GM18526 (cell line): ENCODE measurements around the gene ODF2.

Experiments used
- POLR2A ChIP-seq: IDR thresholded peaks from 3 replicates; pipeline ENCODE4 v1.6.1; 2011; ENCODE audit not compliant: insufficient read length; ENCODE audit errors: extremely low read depth

ODF2 gene

DNA sequence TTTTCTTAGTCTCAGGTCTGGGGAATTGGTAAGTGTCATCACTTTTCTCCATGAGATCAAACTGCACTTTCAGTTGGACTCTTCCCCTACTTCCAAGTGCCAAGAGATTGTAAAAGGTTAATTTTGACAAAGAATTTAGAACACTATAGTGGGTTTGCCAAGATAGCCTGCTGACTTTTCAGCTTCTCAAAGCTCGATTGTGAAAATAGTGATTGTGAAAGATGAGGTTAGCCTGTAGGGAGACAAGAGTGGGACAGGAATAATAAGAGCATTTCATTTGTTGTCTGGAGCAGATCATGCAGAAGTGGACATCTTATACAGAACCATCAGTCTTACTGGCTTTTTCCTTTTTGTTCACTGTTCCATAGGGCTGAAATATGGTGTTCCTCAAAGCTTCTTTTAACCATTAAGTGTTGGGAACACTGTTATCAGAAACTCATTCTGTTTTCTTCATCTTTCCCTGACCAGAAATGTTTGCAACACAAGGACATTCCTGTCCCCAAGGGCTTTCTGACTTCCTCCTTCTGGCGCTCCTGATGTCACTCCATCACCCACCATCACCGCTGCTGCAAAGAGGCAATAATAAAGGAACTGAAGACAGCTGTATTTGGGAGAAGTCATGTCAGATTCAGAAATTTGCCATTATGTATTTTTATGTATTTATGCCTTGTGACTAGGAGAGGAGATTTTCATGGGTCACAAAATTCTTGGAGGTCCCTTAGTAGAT is 85.0 kb downstream of the ODF2 start:
- no peak for TF ChIP-seq POLR2A

DNA sequence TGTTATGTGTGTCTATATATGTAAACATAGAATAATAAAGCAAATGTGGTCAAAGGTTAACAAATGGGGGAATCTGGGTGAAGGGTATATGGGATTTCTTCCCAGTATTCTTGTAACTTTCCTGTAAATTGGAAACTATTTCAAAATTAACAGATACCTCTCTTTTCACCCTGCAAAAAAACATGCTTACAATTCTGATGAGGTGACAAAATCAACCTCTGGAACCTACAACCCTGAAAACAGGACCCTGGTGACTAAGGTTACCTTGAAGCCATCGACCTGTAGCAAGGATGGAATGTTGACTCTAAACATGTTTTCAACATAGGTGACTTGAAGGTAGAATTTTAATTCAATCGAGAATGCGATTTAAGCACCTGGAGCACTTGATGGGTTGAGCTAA is 90.7 kb downstream of the ODF2 start:
- no peak for TF ChIP-seq POLR2A

DNA sequence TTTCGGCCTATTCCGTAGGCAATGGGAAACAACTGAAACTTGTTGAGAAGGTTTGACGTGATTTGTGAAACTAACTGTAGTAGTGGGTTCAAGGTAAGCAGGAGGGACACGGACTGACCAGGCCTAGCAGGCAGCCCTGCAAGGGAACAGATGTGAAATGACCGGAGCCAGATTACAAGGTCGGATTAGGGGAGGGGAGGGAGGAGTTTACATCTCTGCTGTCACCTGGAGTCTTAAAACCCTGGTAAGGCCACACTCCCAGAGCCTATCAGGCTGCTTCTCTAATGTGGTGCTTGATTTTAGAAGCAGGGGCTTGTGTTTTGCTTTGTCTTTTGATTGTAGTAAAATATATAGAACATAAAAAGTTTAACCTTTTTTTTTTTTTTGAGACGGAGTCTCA is 93.1 kb downstream of the ODF2 start:
- no peak for TF ChIP-seq POLR2A

DNA sequence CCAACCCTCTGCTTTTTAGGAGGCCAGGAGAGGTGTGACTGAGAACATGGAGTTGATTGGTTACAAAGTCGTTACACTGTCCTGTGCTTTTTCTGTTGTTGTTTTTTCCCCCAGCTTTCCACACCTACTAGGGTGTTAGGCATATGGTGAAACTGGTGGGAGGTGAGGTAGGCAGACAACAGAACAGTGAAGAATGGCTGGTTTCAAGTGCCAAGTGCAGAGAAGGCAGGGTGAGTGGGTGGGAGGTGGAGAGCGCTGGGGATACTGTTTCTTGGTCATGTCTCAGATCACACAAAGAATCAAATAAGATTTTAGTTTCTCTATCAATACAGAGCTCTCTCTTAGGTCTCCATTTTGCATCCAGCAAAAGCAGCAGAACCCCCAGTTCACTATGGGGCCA is 94.4 kb downstream of the ODF2 start:
- TF ChIP-seq POLR2A = no peak
